Bronchial epithelial cell (primary cell): Measurements from ENCODE around the gene TJP3. TPM values are rescaled to one million over a fixed set of nuclear protein-coding genes. Genes with fewer than 3 reads are reported as not detected.

Experiments used
- total RNA-seq: library from RNA; depleted of rRNA; stranded (reverse); fragments of >200 nt; gene quantifications from 2 replicates; pipeline ENCODE4 v1.2.1, GENCODE V29; 2014

Gene TJP3
- total RNA-seq, 1 donor from 2014 or later = 2.1 TPM

Other genes starting within 250 kb of the TJP3 start
- not detected in 2 replicates for gene SMIM24, start 227.9 kb upstream of the TJP3 start, total RNA-seq
- gene SMIM44, start 224.9 kb upstream of the TJP3 start, total RNA-seq = not detected in 2 replicates
- 17.1 and 20.1 TPM in 2 replicates for gene DOHH, start 207.7 kb upstream of the TJP3 start, total RNA-seq
- 22.7 and 25.5 TPM in 2 replicates for gene FZR1, start 202.1 kb upstream of the TJP3 start, total RNA-seq
- gene TEKTIP1, start 169.2 kb upstream of the TJP3 start, total RNA-seq = not detected in 2 replicates
- gene MFSD12, start 150.8 kb upstream of the TJP3 start, total RNA-seq = 46.3 and 59.1 TPM in 2 replicates
- gene HMG20B, start 135.4 kb upstream of the TJP3 start, total RNA-seq = 37.4 and 48.3 TPM in 2 replicates
- gene GIPC3, start 122.9 kb upstream of the TJP3 start, total RNA-seq = not detected in 2 replicates
- not detected in 2 replicates for gene TBXA2R, start 101.5 kb upstream of the TJP3 start, total RNA-seq
- gene CACTIN, start 81.6 kb upstream of the TJP3 start, total RNA-seq = 30.2 and 30.3 TPM in 2 replicates
- gene PIP5K1C, start 7.9 kb upstream of the TJP3 start, total RNA-seq = 6.3 and 6.9 TPM in 2 replicates
- gene APBA3, start 53.3 kb downstream of the TJP3 start, total RNA-seq = 11.3 and 17.8 TPM in 2 replicates
- 84.8 and 87.3 TPM in 2 replicates for gene MRPL54, start 54.3 kb downstream of the TJP3 start, total RNA-seq
- not detected in 2 replicates for gene RAX2, start 63.8 kb downstream of the TJP3 start, total RNA-seq
- not detected in 2 replicates for gene MATK, start 78.0 kb downstream of the TJP3 start, total RNA-seq
- not detected in 2 replicates for gene ZFR2, start 160.7 kb downstream of the TJP3 start, total RNA-seq
- gene ATCAY, start 172.3 kb downstream of the TJP3 start, total RNA-seq = not detected in 2 replicates
- gene NMRK2, start 224.7 kb downstream of the TJP3 start, total RNA-seq = not detected in 2 replicates